ENCODE data around the gene EIF2S3B. TPM values are rescaled to one million over a fixed set of nuclear protein-coding genes. Genes with fewer than 3 reads are reported as not detected.

EIF2S3B gene
- total RNA-seq, 2 experiments from 2014 or later, result 1.1 to 1.2 TPM

GRCh38 chr12:10543499-10543898, 37.8 kb downstream of the EIF2S3B start:
- Mint-ChIP-seq H3K9me3 (no peaks in the 10 kb centered on the region), H3K27ac (no peak overlapping the region), H3K4me3 (no peak overlapping the region), H3K36me3 (ENCODE audit: low read depth) (no peaks in the 10 kb centered on the region), H3K27me3 (no peaks in the 10 kb centered on the region), H3K4me1 (ENCODE audit: low read depth) (no peaks in the 10 kb centered on the region)
- H3K4me1 ChIP-seq (ENCODE audit: insufficient read depth, low read length), result no peaks in the 10 kb centered on the region
- ATAC-seq (ENCODE audit: poor library complexity) (no peak), DNase-seq (no peak)
- H3K27me3 ChIP-seq (ENCODE audit: control insufficient read depth in 1 of 2, insufficient read depth in 2 of 2, low read length in 2 of 2), result no peaks in the 10 kb centered on the region
- H3K27ac ChIP-seq (ENCODE audit: low read depth in 1 of 2, low read length in 2 of 2), result no peak overlapping the region
- no peaks in the 10 kb centered on the region for H3K36me3 ChIP-seq (ENCODE audit: insufficient read depth, low read length)
- POLR2A ChIA-PET, result no interaction called here
- CTCF ChIA-PET, result no interaction called here
- TF ChIP-seq CTCF (IDR thresholded peaks at IDR 0.05), result no peak
- intact Hi-C loops (cut with DNase I, micrococcal nuclease), result no loop called here
- H3K4me3 ChIP-seq (ENCODE audit: low read length), result no peak overlapping the region
- no peaks in the 10 kb centered on the region for H3K9me3 ChIP-seq (ENCODE audit: control insufficient read depth in 1 of 2, insufficient read depth in 1 of 2, low read length in 2 of 2)

GRCh38 chr12:10551375-10551774, 45.7 kb downstream of the EIF2S3B start:
- ChIA-PET POLR2A (no interaction called here), CTCF (no interaction called here)
- Histone ChIP-seq H3K9me3 (ENCODE audit: control insufficient read depth in 1 of 2, insufficient read depth in 1 of 2, low read length in 2 of 2) (peaks cover 0 to 5% of the 10 kb centered on the region in 2 experiments), H3K36me3 (ENCODE audit: insufficient read depth, low read length) (no peaks in the 10 kb centered on the region), H3K4me3 (ENCODE audit: low read length) (no peak overlapping the region), H3K4me1 (ENCODE audit: insufficient read depth, low read length) (no peaks in the 10 kb centered on the region), H3K27me3 (ENCODE audit: control insufficient read depth in 1 of 2, insufficient read depth in 2 of 2, low read length in 2 of 2) (no peaks in the 10 kb centered on the region), H3K27ac (ENCODE audit: low read depth in 1 of 2, low read length in 2 of 2) (no peak overlapping the region)
- no peak for ATAC-seq (ENCODE audit: poor library complexity)
- no peak overlapping the region for H3K4me3 Mint-ChIP-seq
- DNase-seq, result peak in 1 of 14 experiments; percentile 14
- no peak for TF ChIP-seq CTCF (IDR thresholded peaks at IDR 0.05)
- H3K9me3 Mint-ChIP-seq, result no peaks in the 10 kb centered on the region
- no peaks in the 10 kb centered on the region for H3K27me3 Mint-ChIP-seq
- no peak overlapping the region for H3K27ac Mint-ChIP-seq
- intact Hi-C loops (cut with DNase I, micrococcal nuclease), result no loop called here
- H3K4me1 Mint-ChIP-seq (ENCODE audit: low read depth), result peaks cover 13% of the 10 kb centered on the region
- no peaks in the 10 kb centered on the region for H3K36me3 Mint-ChIP-seq (ENCODE audit: low read depth)

GRCh38 chr12:10553148-10553547, 47.5 kb downstream of the EIF2S3B start:
- Mint-ChIP-seq H3K27ac (no peak overlapping the region), H3K36me3 (ENCODE audit: low read depth) (no peaks in the 10 kb centered on the region), H3K27me3 (no peaks in the 10 kb centered on the region), H3K4me3 (no peak overlapping the region), H3K9me3 (no peaks in the 10 kb centered on the region), H3K4me1 (ENCODE audit: low read depth) (peaks cover 13% of the 10 kb centered on the region)
- intact Hi-C loops (cut with DNase I, micrococcal nuclease), result no loop called here
- TF ChIP-seq CTCF (IDR thresholded peaks at IDR 0.05), result no peak
- POLR2A ChIA-PET, result no interaction called here
- H3K4me3 ChIP-seq (ENCODE audit: low read length), result no peak overlapping the region
- DNase-seq (peak in 1 of 14 experiments; percentile 47), ATAC-seq (ENCODE audit: poor library complexity) (no peak)
- CTCF ChIA-PET, result no interaction called here
- H3K36me3 ChIP-seq (ENCODE audit: insufficient read depth, low read length), result no peaks in the 10 kb centered on the region
- no peak overlapping the region for H3K27ac ChIP-seq (ENCODE audit: low read depth in 1 of 2, low read length in 2 of 2)
- no peaks in the 10 kb centered on the region for H3K27me3 ChIP-seq (ENCODE audit: control insufficient read depth in 1 of 2, insufficient read depth in 2 of 2, low read length in 2 of 2)
- no peaks in the 10 kb centered on the region for H3K4me1 ChIP-seq (ENCODE audit: insufficient read depth, low read length)
- H3K9me3 ChIP-seq (ENCODE audit: control insufficient read depth in 1 of 2, insufficient read depth in 1 of 2, low read length in 2 of 2), result peaks cover 0 to 5% of the 10 kb centered on the region in 2 experiments
